ENCODE measurements around the gene LPCAT2. TPM values are rescaled to one million over a fixed set of nuclear protein-coding genes. Genes with fewer than 3 reads are reported as not detected.

Gene LPCAT2
- polyA plus RNA-seq, 1 donor from 2014 or later = 0.59 TPM

- H3K27ac ChIP-seq (ENCODE audit: low read length) = no peak overlapping the region
- H3K9me3 ChIP-seq (ENCODE audit: low read length) = no peaks in the 10 kb centered on the region
- H3K9ac ChIP-seq (ENCODE audit: low read length) = no peak overlapping the region
- H4K20me1 ChIP-seq (ENCODE audit: insufficient read depth) = no peaks in the 10 kb centered on the region
- H3F3A ChIP-seq (ENCODE audit: insufficient read depth, low read length, poor library complexity, severe bottlenecking) = no peaks in the 10 kb centered on the region
- H3K36me3 ChIP-seq (ENCODE audit: insufficient read depth, low read length) = no peaks in the 10 kb centered on the region
- H2AFZ ChIP-seq (ENCODE audit: low read depth, low read length) = no peak overlapping the region
- no peaks in the 10 kb centered on the region for H3K79me2 ChIP-seq (replicated peaks; ENCODE audit: insufficient read depth, low read length)
- no peak overlapping the region for H3K4me2 ChIP-seq (ENCODE audit: low read length)
- no peaks in the 10 kb centered on the region for H3K27me3 ChIP-seq (ENCODE audit: insufficient read depth, low read depth, low read length)
- no peaks in the 10 kb centered on the region for H3K9me2 ChIP-seq (ENCODE audit: insufficient read depth, low read length)
- no peak for TF ChIP-seq MXI1 (conservative IDR thresholded peaks at IDR 0.05; ENCODE audit: poor library complexity, severe bottlenecking)
- no peak for TF ChIP-seq RAD21 (conservative IDR thresholded peaks at IDR 0.05)
- TF ChIP-seq REST (IDR thresholded peaks at IDR 0.05; ENCODE audit: borderline replicate concordance) = no peak
- no peak for TF ChIP-seq POLR2AphosphoS5 (IDR thresholded peaks at IDR 0.05)
- no peak for TF ChIP-seq SMC3 (conservative IDR thresholded peaks at IDR 0.05; ENCODE audit: poor library complexity)
- TF ChIP-seq TAF1 (IDR thresholded peaks at IDR 0.05; ENCODE audit: low read depth) = no peak
- no peak overlapping the region for H3K4me3 ChIP-seq (ENCODE audit: low read length)
These were observed 23.4 kb downstream of the LPCAT2 start for GRCh38 chr16:55532227-55532626.

- Histone ChIP-seq H3K79me2 (replicated peaks; ENCODE audit: insufficient read depth, low read length) (no peaks in the 10 kb centered on the region), H3K27ac (ENCODE audit: low read length) (no peak overlapping the region), H4K20me1 (ENCODE audit: insufficient read depth) (no peaks in the 10 kb centered on the region), H2AFZ (ENCODE audit: low read depth, low read length) (no peak overlapping the region), H3K36me3 (ENCODE audit: insufficient read depth, low read length) (no peaks in the 10 kb centered on the region), H3K4me3 (ENCODE audit: low read length) (no peak overlapping the region), H3K27me3 (ENCODE audit: insufficient read depth, low read depth, low read length) (no peaks in the 10 kb centered on the region), H3K9me2 (ENCODE audit: insufficient read depth, low read length) (no peaks in the 10 kb centered on the region), H3F3A (ENCODE audit: insufficient read depth, low read length, poor library complexity, severe bottlenecking) (no peaks in the 10 kb centered on the region), H3K9me3 (ENCODE audit: low read length) (no peaks in the 10 kb centered on the region), H3K4me2 (ENCODE audit: low read length) (no peak overlapping the region), H3K9ac (ENCODE audit: low read length) (no peak overlapping the region)
- TF ChIP-seq RAD21 (conservative IDR thresholded peaks at IDR 0.05) = no peak
- no peak for TF ChIP-seq EZH2 (IDR thresholded peaks at IDR 0.05; ENCODE audit: borderline replicate concordance, insufficient read depth, low read length, poor library complexity, severe bottlenecking)
- TF ChIP-seq POLR2AphosphoS5 (IDR thresholded peaks at IDR 0.05) = no peak
These were observed 25.9 kb downstream of the LPCAT2 start for GRCh38 chr16:55534756-55535155.

GRCh38 chr16:55539049-55539448 is 30.2 kb downstream of the LPCAT2 start:
- Histone ChIP-seq H3K4me3 (ENCODE audit: low read length) (no peak overlapping the region), H3K36me3 (ENCODE audit: insufficient read depth, low read length) (no peaks in the 10 kb centered on the region), H3K9me2 (ENCODE audit: insufficient read depth, low read length) (no peaks in the 10 kb centered on the region), H3K9me3 (ENCODE audit: low read length) (no peaks in the 10 kb centered on the region), H3K27me3 (ENCODE audit: insufficient read depth, low read depth, low read length) (no peaks in the 10 kb centered on the region), H3K79me2 (replicated peaks; ENCODE audit: insufficient read depth, low read length) (no peaks in the 10 kb centered on the region), H3K9ac (ENCODE audit: low read length) (no peak overlapping the region), H3K4me2 (ENCODE audit: low read length) (no peak overlapping the region), H4K20me1 (ENCODE audit: insufficient read depth) (no peaks in the 10 kb centered on the region), H2AFZ (ENCODE audit: low read depth, low read length) (no peak overlapping the region), H3F3A (ENCODE audit: insufficient read depth, low read length, poor library complexity, severe bottlenecking) (no peaks in the 10 kb centered on the region), H3K27ac (ENCODE audit: low read length) (no peak overlapping the region)
- TF ChIP-seq POLR2AphosphoS5 (IDR thresholded peaks at IDR 0.05) (no peak), RAD21 (conservative IDR thresholded peaks at IDR 0.05) (no peak), CTCF (IDR thresholded peaks at IDR 0.05; ENCODE audit: poor library complexity, severe bottlenecking) (no peak), MXI1 (conservative IDR thresholded peaks at IDR 0.05; ENCODE audit: poor library complexity, severe bottlenecking) (no peak), EZH2 (IDR thresholded peaks at IDR 0.05; ENCODE audit: borderline replicate concordance, insufficient read depth, low read length, poor library complexity, severe bottlenecking) (no peak), TAF1 (IDR thresholded peaks at IDR 0.05; ENCODE audit: low read depth) (no peak)

All from neural cell (in vitro differentiated cells).